Amniotic epithelial cell (primary cell): ENCODE measurements around the gene CADM1.
A peak's percentile ranks its signal among the peaks of the same experiment; 100 is the strongest.

ENCODE experiments used
- DNase-seq: peaks from one replicate; pipeline ENCODE4 v3.0.0-alpha.2; 2010; ENCODE audit warnings: low read depth

Gene CADM1

DNA sequence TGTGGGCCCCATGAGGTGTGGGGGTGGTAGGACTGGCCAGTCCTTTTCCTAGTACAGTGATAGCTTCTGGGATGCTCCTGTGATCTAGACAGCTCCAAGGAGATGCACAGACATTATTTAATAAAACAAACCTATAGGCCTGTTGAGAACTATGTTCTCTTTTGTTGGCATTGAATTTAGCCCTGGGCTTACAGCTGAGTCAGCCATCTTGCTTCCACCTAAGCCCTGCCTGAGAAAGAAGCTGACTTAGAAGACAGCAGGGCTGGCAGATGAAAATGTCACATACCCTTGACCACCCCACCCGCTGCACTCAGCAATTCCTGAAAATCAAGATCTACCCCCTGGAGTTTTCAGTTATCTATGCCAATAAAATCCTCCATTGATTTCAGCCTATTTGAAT, 353.2 kb downstream of the CADM1 start:
- DNase-seq = no peak

GRCh38 chr11:115148691-115149090, 355.5 kb downstream of the CADM1 start:
- DNase-seq = no peak

GRCh38 chr11:115148101-115148500, 356.1 kb downstream of the CADM1 start:
- no peak for DNase-seq

DNA sequence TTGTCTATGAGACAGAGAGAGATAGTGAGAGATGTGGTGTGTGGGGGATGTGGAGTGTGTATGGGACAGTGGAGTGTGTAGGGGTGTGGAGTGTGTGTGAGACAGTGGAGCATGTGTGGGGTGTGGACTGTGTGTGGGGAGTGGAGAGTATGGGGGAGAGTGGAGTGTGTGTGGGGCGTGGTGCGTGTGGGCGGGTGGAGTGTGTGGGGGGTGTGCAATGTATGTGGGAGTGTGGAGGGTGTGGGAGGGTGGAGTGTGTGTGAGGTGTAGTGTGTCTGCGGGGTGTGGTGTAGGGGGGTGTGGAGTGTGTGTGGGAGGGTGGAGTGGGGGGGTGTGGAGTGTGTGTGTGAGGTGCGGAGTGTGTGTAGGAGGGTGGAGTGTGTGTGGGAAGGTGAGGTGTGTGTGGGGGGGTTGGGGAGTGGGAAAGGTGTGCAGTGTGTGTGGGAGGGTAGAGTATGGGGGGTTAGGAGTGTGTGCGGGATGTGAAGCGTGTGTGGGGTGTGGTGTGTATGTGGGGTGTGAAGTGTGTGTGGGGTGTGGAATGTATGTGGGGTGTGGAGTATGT, 356.9 kb downstream of the CADM1 start:
- DNase-seq = no peak

GRCh38 chr11:115146425-115146824, 357.8 kb downstream of the CADM1 start:
- no peak for DNase-seq

- DNase-seq = no peak
Measured at GRCh38 chr11:115145324-115145723, 358.9 kb downstream of the CADM1 start.

DNA sequence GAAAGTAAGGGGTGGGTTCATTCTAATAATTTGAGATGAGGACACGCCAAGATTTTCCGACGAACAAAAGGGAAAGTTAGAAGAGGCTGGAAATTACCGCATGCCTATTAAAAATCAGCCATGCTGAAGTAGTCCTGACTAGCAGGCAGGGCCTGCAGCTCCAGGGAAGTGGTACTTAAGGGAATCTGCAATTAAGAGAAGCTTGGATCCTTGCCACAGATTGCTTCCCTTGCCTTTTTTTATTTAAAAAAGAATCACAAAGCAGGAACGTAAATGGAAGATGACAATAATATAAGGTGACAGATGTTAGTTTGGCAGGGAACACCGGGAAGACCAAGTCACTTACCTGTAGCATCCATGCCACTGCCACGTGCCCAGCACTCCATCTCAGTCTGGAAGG, 359.3 kb downstream of the CADM1 start:
- no peak for DNase-seq

- no peak for DNase-seq
Measured at GRCh38 chr11:115144014-115144413, 360.2 kb downstream of the CADM1 start.

DNA sequence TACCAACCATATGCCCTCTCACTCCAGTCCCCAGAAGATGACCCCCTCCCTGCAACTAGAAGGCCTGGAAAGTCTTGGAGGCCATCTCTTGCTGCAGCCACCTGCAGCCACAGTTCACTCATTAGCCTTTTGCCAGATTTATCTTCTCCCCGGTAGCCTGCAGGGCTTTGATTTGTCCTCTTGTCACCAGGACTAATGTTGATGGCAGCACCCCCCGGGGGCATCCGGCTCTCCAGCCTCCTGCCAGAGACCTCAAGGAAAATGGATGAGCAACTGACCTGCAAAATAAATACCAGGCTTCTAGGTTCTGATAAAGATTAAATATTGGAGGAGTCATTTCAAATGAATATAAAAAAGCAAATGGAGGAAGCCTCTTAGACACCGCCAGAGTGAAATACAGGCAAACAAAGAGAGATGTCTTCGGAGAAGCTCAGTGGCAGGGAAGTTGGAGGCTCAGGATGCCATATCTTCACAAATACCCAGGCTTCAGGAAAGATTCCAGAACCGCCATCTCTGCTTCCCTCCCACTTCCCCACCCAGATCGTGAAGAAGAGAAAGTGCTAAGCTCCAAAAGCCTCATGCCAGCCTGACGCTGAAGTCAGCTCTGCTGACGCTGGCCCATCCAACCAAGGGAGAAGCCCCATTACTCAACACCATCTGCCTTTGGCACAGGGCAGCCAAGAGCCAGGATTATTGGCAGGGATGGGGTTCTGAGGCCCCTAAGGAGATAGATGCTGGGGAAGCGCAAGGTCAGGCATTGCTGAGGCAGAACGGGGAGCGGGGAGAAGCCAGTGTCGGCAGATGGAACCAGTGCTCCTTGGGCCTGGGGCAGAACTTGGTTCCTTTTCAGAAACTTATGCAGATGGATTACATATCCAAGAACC, 362.7 kb downstream of the CADM1 start:
- no peak for DNase-seq

DNA sequence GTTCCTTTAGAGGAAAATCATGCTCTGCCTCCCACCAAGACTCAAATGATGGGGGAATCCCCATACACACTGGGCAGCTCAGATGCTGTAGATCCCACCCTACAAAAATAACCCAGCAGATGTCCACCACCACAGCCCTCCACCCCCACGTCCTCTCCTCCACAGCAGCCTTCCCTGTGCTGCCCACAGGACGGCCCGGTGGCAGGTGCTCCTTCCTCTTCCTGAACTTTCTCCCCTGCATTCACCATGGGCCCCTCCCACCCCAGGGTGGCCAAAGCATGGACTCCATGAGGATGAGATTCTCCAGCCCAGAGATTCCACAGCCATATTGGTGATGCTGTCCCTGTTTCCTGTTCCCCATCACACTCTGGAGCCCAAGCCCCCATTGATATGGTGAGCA, 368.3 kb downstream of the CADM1 start:
- no peak for DNase-seq

GRCh38 chr11:115134926-115135325, 369.3 kb downstream of the CADM1 start:
- DNase-seq = no peak

GRCh38 chr11:115133475-115134209, 370.6 kb downstream of the CADM1 start:
- no peak for DNase-seq

- peak; percentile 2 for DNase-seq
Measured at GRCh38 chr11:115132436-115133228, 371.6 kb downstream of the CADM1 start.

GRCh38 chr11:115129473-115130289, 374.5 kb downstream of the CADM1 start:
- DNase-seq = no peak

- DNase-seq = no peak
Measured at GRCh38 chr11:115128226-115128625, 376.0 kb downstream of the CADM1 start.

- no peak for DNase-seq
Measured at GRCh38 chr11:115127790-115128189, 376.4 kb downstream of the CADM1 start.

DNA sequence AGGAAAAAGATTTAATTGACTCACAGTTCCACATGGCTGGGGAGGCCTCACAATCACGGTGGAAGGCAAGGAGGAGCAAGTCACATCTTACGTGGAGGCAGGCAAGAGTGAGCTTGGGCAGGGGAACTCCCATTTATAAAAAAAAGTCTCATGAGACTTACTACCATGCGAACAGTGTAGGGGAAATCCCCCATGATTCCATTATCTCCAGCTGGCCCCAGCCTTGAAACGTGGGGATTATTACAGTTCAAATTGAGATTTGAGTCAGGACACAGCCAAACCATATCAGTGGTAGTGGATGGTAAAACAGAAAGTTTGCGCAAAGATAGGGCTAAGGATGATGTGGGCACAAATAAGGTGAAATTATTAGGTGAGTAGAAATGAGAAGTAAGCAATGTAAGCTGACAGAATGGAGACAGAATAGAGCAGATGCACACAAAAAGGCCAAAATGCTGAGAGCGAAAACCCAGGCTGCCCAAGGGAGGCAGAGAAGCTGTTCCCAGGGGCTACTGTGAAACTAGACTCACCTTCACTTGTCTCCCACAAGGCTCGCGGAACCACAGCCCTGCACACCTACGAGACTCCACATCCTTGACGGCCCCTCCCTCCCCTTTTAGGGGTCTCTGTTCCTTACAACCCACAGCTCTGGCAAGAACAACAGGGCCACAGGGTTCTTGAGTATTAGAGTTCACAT, 377.6 kb downstream of the CADM1 start:
- DNase-seq = no peak

DNA sequence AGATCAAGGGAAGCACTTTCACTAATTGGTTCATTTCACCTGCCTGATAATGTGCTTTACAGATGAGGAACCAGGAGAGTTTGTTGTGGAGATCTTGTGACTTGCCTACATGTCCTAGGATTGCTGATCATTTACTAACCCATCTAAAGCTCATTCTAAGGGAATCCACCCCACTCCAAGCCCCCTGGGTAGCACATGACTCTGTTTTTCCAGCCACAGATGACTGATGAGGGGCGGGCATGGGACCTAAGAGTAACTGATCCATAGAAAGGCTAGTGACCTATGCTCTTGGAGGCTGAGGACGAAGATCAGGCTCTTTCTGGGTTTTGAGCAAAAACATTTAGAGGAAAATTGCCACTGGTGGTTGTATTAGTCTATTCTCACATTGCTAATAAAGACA, 378.1 kb downstream of the CADM1 start:
- DNase-seq = no peak

DNA sequence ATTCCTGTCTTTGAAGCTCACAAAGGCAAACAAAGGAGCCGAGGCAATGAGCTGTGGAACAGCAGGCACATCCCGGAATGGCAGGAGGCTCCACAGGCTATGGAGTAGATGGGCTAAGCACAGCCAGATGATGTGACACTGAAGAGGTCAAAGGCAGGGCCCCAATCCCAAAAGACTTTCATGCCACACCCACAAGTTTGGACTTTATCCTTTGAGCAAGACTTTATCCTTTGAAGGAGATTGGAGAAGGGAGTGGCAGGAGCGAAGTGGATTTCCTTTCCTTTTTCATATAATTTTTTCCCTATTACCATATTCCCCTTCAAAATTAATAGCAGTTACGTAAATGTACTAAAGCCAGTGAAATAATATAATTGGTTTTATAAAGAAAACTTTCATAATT, 379.4 kb downstream of the CADM1 start:
- DNase-seq = no peak

- no peak for DNase-seq
Measured at GRCh38 chr11:115123641-115124040, 380.6 kb downstream of the CADM1 start.

DNA sequence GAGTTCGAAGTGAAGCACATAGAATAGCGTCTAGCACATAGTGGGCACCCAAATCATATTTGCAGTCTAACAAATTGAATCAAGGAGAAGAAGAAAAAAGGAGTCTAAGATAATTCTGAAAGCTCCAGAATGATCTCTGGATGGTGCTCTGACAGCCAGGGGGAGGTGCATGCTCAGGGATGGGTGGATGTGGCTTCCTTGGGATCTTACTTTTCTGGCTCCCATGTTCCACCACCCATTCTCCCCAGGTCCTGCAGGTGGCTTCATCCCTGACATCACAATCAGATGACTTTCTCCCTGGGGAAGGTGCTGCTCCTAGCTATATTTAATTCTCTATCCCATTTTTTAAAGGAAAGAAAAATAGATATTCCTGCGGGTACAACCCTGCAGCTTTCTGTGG, 381.9 kb downstream of the CADM1 start:
- DNase-seq = no peak
